Activated T-cell treated with anti-CD3 and anti-CD28 coated beads for 1 hour (primary cell): ENCODE results near the gene CACNA1H.
"Not testable (repeated sequence)": the region's sequence is repeated elsewhere in the genome, so short reads cannot be mapped to it uniquely, and the experiment has no call there.

Experiments
- DNase-seq: peaks from one replicate; pipeline ENCODE4 v3.0.0-alpha.2; 2020; ENCODE audit warnings: low read depth

CACNA1H gene

DNA sequence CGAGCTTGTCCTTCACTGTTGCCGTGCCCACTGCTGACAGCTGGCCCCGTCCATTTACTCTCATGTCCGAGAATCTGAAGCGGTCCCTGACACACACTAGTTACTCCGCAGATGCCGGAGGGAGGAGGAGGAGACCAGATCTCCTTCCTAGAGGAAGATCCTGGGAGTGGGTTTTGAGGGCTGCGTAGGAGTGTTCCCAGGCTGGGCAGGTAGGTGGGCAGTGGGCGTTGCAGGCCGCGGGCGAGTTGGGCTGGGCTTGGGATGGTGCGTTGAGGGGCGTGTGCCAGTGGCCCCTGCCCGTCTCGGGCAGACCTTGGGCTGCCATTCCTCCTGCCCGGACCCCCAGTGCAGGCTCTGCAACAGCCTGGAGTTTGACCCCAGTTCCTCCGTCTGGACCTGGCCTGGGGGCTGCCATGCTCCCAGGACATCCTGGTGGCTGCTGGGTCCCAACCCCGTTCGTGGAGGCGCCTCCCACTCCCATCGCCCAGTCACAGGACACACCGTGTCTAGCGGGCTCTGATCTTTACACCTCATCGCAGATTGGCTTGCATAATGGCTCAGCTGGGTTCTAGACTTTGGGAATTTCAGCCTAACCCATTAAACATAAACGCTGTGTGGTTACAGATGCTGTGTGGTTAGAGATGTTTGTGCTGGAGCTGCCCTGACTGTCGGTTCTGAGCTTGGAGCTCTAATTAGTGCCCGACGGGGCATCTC is 22.8 kb downstream of the CACNA1H start:
- DNase-seq, result no peak

DNA sequence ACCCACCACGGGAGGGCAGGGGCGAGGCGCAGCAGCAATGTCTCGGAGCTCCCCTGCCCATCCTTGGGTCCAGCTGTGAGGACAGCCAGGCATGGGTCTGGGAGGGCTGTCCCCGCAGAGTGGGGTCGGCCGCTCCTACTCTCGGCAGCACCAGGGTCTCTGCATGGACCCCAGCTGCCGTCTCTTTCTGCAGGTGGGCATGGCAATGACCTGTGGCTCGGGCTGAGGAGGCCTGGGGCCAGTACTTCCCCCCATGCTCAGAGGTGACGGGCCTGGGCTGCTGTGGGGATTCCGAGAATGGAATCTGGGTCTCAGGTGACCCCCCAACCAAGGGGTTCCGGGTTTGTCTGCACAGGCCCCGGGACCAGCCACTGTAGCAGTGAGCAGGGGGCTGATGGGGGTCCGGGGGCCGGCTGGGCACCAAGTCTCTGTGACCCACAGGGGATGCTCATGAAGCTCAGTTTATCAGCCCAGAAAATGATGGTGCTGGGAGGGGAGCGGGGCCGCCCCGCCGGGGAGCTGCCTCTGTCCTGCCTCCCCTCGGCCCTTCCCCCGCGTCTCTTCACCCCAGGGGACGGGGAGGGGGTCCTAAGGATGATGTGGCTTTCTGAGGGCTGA is 23.5 kb downstream of the CACNA1H start:
- DNase-seq, result no peak

- DNase-seq, result no peak
Measured at GRCh38 chr16:1177053-1177452, 24.1 kb downstream of the CACNA1H start.

- DNase-seq, result no peak
Measured at GRCh38 chr16:1177750-1178149, 24.8 kb downstream of the CACNA1H start.

GRCh38 chr16:1178295-1178910 is 25.5 kb downstream of the CACNA1H start:
- DNase-seq, result no peak

GRCh38 chr16:1180549-1181403 is 27.9 kb downstream of the CACNA1H start:
- no peak for DNase-seq

DNA sequence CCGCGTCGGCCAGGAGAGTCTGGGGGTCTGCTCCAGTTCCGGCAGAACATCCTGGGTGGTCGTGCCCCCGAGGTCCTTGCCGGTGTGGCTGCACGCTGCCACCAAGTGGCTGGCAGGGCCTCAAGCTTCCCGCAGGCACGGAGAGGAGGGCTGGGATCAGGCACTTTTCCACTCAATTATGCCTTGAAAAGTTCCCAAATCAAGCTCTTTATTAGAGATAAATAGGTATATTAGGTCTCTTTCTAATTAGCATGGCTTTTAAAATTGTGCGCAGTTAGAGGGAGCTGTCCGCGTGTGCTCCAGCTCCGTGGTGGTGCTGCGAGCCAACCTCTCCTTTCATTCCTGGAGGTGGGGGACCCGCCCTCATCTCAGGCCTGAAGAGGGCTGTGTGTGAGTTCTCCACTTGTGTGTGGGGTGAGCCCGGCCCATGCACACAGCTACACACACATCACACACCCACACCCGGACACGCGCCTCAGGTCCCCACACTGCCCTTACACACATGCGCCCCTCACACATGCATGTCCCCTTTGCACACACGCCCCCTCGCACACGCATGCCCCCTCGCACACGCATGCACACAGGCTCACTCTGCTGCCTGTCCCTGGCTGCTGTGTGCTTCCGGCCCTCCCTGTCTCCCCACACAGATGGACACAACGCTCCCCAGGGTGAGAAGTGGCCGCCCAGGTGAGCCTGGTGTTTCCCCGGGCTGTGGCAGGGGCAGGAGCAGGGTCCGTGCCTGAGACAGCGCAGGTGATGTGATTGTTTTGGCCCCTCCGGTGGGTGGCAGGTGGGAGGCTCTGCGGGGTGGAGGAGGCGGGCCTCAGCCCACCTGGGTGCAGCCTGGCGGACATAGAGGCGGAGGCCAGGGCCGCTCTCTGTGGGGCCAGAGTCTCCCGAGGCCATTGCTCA is 28.8 kb downstream of the CACNA1H start:
- DNase-seq, result no peak

GRCh38 chr16:1182316-1182671 is 29.4 kb downstream of the CACNA1H start:
- no peak for DNase-seq

GRCh38 chr16:1182950-1183907 is 30.3 kb downstream of the CACNA1H start:
- no peak for DNase-seq

- DNase-seq, result no peak
Measured at GRCh38 chr16:1184156-1184868, 31.4 kb downstream of the CACNA1H start.

DNA sequence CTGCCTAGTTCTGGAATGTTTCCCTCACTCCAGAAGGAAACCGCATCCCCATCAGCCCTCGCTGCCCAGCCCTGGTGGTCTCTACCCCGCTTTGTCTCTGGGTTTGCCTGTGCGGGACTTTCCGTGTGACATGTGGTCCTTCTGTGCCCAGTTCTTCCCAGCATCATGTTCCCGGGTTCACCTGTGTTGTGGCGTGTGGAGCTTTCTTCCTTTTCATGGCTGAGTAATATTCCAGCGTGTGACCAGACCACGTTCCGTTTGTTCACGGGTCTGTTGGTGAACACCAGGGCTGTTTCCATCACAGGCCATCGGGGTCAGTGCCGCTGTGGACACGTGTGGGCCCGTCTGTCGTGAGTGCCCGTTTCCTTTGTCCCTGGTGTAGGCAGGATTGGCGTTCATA is 32.1 kb downstream of the CACNA1H start:
- DNase-seq, result no peak

GRCh38 chr16:1185460-1186207 is 32.7 kb downstream of the CACNA1H start:
- DNase-seq, result not testable (repeated sequence)

GRCh38 chr16:1188432-1189189 is 35.7 kb downstream of the CACNA1H start:
- peak; percentile 33 for DNase-seq

GRCh38 chr16:1189455-1189854 is 36.5 kb downstream of the CACNA1H start:
- DNase-seq, result no peak

DNA sequence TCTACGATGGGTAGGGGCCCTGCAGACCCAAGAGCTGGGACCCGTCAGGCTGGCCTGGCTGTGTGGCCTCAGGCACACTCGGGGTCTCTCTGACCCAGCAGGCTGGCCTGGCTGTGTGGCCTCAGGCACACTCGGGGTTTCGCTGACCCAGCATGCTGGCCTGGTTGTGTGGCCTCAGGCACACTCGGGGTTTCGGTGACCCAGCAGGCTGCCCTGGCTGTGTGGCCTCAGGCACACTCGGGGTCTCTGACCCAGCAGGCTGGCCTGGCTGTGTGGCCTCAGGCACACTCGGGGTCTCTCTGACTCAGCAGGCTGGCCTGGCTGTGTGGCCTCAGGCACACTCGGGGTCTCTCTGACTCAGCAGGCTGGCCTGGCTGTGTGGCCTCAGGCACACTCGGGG is 37.9 kb downstream of the CACNA1H start:
- not testable (repeated sequence) for DNase-seq

GRCh38 chr16:1192384-1193073 is 39.6 kb downstream of the CACNA1H start:
- DNase-seq, result no peak

DNA sequence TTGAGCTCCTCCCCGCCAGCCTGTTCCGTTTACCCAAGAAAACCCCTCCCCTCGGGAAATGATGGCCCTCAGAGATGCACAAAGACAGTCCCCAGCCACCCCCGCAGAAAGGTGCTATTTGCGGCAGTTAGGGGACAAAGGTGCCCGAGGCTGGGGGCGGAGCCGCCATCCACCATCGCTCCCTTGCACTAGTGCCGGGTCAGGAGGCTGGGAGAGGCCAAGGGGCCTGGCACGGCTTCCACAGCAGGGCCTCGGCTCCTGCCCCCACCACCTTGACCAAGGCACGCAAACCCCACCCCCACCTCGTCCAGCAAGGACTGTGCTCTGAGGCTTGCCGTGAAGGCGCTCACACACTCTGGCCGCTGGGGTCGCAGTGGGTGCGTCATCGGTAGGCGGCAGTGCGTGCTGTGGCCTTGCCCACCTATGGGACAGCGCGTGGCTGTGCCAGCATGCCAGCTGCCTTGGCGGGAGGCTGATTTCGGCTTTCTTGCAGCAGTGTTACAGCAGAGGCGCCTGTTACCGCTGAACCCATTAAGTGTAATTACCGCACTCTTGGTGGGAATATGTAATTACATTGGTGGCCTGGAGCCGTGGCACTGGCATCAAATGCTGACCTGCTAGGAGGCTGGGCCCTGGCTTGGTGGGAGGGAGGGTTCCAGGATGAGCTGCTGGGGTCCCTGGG is 40.4 kb downstream of the CACNA1H start:
- no peak for DNase-seq
